GM18499 (cell line): ENCODE measurements around the gene SOX15.
A peak's percentile ranks its signal among the peaks of the same experiment; 100 is the strongest.
"Not testable (repeated sequence)": the region's sequence is repeated elsewhere in the genome, so short reads cannot be mapped to it uniquely, and the experiment has no call there.

ENCODE experiments used
- ATAC-seq: cut with Tn5 transposase; IDR thresholded peaks from one replicate; pipeline ENCODE4 v1.9.1; 2021; ENCODE audit warnings: moderate number of reproducible peaks; ENCODE audit not compliant: insufficient read depth, unreplicated experiment

Gene SOX15

DNA sequence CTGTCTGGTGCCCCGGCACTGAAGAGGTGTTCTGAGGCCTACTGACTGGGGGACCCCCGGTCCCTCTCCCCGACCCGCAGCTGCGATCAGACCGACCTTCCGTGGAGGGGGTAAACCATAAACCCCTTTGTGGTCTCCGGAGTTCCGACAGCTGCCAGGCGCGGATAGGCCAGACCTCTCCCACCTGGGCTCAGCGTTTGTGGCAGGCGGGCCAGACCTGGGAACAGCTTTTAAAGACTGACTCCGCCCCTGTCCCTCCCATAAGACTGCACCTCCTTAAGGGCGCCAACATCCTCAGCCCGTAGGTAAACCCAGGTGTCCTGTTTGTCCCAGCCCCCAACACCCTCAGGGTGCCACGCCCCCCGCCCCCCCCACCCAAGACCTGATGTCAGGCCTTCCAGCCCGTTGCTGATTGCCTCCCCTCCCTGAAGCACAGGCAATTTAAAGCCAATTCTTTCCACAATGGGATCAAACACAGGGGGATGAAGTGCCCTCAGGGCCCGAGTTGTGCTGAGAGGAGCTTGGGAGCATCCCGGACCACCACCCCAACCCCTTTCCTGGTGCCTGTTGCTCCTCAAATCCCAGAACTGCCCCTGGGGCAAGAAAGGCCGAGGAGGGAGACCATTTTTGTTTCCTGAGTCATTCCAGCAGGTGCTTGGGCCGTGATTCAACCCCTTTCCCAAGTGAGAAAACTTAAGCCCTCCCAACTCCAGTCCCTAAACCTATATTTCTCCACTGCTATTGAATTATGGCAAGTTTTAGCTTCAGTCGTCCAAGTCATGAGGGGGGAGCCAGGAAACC is at the start of gene SOX15:
Gene SOX15 (minus strand): TSS at position 204 of the 801 bp plus-strand sequence. CDS start 418 bp downstream, outside the sequence.
- ATAC-seq = no peak

DNA sequence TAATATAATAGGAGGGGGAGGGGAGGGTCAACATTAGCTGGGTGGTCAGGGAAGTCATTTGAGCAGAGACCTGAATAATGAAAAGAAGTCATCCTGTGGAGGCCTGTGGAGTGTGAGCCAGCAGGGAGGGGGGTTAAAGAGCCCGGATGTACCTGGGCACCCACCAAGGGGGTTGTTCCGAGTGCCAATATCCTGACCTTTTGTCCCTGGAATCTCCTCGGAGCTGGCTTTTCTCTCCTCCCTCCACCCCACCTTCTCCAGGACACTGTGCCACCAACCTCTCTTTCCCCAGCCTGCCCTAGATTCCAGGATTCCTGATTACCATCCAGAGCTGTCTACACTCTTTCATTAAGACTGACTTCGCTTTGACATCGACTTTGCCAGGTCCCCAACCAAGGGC is 46.3 kb upstream of the SOX15 start:
- no peak for ATAC-seq

DNA sequence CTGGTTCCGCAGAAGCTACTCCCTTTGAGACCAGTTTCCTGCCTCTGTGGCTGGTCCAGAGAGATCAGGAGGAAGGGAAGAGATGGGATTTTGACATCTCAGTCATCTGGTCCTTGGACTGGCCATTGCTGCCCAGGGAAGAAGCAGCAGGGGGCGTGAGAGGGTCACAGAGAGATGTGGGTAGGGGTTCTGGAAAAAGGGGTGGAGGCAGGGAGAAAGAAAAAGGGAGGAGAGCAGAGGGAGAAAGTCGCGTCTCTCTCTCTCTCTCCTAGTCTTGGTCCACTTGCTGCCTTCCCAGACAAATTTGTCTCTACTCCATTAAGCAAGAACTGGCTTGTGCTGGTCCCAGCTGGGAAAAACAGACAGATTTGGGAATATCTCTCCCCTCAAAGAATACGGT is 44.5 kb upstream of the SOX15 start:
- ATAC-seq = no peak

DNA sequence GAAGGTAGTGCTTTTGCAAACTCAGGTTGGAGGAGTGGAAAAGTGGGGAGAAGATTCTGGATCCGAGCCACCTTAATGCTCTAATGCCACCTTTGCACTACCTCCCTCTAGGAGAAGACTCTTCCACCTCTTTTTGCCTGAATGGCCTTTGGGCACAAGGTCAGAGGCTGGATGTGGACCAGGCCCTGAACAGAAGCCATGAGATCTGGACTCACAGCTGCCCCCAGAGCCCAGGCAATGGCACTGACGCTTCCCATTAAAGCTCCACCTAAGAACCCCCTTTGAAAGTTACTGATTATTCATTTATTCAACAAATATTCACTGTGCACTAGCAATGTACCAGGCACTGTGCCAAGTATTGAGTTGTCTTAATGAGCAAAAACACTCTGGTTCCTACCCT is 43.2 kb upstream of the SOX15 start:
- ATAC-seq = no peak

DNA sequence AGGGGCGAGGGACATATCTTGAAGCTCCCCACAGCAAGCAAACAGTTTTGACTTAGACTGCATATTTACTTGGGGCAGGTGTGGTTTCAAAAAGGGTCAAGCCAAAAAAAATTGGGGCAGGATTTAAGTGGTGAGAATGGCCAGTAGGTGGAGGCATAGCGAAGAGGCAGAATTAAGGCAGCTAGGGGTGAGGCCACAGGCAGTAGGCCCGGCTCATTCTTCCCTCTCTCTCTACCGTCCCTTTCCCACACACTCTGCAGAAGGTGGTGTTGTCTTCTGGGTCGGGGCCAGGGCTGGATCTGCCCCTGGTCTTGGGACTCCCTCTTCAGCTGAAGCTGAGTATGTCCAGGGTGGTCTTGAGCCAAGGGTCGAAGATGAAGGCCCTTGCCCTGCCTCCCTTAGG is 42.6 kb upstream of the SOX15 start:
- ATAC-seq = no peak

DNA sequence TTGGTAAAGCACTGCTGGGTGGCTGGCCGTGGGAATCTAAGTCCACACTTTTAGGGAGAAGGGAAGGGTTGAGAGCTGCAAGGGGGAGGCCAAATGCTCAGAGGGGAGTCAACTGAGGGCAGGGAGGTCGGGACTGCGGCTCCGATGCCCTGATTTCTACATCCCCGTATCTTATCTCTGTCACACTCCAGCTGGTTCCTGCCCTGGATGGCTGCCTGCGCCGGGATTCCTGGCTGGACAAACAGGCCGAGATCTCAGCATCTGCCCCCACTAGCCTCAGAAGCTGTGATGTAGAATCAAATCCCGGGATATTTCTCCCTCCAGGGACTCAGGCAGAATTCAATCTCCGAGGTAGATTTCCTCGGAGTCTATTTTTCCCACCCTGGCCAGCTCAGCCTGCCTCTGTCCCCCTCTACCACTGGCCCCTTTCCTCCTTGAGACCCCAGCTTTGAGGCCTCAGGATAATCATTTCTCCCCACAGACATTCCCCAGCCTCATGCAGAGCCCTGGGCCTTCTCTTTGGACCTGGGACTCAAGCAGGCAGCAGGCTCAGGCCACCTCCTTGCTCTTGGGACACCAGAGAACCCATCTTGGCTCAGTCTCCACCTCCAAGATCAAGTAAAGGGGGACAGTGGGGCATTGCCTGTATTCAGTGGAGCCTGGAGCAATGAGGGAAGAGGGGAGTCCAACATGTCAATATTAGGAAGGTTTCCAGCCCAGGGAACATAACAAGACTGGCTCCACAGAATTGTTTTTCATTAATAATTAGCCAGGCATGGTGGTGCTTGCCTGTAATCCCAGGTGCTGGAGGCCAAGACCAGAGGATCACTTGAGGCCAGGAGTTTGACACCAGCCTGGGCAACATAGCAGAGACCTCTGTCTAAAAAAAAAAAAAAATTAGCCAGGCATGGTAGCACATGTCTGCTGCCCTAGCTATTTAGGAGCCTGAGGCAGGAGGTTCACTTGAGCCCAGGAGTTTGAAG is 41.8 kb upstream of the SOX15 start:
- ATAC-seq = no peak

DNA sequence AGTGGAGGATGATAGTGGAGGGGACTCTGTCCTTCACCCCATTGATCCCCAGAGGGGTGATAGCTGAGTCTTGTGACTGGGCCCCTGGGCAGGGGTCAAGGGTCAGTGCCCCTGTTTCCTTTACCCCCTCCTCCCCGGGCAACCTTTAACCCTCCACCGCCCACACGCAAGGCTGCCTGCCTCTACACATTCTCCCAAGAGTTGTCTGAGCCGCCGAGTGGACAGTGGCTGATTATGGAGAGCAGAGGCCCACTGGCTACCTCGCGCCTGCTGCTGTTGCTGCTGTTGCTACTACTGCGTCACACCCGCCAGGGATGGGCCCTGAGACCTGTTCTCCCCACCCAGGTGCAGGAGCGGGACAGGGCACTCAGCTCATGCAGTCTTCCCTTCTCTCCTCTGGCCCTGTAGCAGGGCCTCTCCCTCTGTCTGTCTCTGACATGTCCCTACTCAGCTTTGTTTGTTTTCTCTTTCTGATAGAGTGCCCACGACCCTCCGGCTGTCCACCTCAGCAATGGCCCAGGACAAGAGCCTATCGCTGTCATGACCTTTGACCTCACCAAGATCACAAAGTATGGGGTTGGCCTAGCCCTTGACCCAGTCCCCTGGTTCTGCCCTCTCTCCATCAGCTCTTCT is 40.2 kb upstream of the SOX15 start, which contains the start of gene SHBG:
Gene SHBG (plus strand): TSS at position 197 of the 633 bp plus-strand sequence. CDS start 38 bp downstream, at position 235.
- ATAC-seq = no peak

DNA sequence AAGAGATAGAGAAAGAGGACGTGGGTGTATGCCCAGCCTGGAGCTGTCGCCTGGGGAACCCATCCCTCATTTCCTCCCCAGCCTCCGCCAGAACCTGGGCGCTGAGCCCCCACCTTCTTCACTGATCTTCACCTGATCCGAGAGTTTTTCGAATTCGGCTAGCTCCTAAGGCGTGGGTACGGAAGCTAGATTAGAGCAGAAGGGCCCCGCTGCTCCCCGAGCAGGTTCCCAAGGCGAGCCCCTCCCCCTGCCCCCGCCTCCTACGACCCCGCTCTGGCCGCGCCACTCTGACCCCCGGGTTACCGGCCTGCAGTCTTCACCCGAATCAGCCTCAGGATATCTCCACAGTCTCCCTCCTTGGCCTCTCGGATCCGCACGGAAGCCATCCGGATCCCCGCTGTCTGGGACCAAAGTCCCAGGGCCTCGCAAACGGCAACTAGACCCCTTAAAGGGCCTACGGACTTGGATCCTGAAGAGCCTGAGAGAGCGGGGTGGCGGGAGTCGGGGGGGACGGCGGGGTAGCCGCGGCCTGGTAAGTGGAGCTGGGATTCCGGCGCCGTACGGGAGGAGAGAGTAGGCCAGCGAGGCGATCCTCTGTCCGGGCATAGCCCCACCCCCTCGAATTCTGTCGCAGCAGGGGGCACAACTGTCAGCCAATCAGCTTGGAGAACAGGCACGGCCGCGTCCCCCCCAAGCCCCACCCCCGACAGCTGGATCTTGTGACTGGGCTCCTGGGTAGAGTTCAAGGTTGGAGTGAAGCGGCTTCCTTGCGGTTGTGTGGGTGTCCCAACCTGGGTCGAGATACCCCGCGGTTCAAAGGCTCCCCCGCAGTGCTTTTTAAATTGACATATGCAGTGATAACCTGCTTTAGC is 37.6 kb upstream of the SOX15 start, which contains the start of gene SAT2:
Gene SAT2 (minus strand): TSS at position 572 of the 872 bp plus-strand sequence. CDS start 186 bp downstream, at position 386.
- ATAC-seq = no peak

DNA sequence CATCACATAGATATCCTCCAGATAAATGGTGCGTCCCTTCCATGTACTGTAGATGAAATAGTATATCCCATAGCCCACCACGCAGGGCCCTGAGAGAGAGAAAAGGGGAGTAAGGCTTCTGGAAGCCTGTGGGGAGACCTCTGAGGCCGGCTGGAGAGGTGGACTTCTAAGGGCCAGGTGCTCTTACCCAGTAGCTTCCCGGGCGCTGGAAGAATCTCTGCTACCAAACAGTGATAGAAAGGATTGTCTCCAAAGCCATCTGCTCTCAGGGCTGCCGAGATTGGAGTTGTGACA is 37.0 kb upstream of the SOX15 start:
- ATAC-seq = no peak

DNA sequence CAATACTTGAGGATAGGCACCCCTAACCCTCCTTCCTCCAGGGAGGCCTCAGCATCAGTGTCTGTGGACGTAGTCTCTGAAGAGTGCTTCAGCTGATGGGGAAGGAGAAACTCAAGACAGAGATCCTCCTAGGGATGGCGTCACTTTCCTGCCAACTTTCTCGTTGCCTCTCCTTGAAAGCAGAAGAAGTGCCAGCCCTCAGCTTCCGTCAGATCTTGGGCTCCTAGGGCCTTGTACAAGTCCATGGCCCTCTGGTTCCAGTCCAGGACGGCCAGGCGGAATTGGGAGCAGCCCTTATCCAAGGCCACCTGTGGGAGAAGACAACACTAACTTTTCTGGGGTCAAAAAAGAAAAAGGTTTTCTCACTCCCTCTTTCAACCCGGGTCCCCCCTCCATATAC is 36.4 kb upstream of the SOX15 start:
- no peak for ATAC-seq

DNA sequence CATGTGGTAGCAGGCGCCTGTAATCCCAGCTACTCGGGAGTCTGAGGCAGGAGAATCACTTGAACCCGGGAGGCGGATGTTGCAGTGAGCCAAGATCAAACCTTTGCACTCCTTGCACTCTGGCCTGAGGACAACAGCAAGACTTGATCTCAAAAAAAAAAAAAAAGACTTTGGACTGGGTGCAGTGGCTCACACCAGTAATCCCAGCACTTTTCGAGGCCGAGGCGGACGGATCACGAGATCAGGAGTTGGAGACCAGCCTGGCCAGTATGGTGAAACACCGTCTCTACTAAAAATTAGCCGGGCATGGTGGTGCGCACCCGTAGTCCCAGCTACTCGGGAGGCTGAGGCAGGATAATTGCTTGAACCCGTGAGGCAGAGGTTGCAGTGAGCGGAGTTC is 35.9 kb upstream of the SOX15 start:
- ATAC-seq = not testable (repeated sequence)

DNA sequence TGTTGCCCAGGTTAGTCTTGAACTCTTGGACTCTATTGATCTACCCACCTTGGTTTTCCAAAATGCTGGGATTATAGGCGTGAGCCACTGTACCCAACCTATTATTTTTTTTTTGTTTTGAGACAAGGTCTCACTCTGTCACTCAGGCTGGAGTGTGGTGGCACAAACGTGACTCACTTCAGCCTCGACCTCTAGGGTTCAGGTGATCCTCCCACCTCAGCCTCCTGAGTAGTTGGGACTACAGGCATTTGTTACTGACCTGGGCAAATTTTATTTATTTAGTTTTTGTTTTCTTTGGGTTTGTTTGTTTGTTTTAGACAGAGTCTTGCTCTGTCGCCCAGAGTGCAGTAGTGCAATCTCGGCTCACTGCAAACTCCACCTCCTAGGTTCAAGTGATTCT is 33.8 kb upstream of the SOX15 start:
- ATAC-seq = no peak

DNA sequence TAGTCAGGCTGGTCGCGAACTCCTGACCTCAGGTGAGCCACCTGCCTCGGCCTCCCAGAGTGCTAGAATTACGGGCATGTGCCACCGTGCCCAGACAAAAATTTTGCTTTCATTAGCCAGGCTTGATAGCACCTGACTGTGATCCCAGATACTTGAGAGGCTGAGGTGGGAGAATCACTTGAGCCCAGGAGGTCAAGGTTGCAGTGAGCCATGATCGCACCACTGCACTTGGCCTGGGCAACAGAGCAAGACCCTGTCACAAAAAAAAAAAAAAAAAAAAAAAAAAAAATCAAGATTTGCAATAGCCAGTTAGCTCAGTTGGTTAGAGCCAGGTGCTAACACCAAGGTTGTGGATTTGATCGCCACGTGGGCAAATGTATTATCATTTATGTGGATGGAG is 30.9 kb upstream of the SOX15 start:
- no peak for ATAC-seq

DNA sequence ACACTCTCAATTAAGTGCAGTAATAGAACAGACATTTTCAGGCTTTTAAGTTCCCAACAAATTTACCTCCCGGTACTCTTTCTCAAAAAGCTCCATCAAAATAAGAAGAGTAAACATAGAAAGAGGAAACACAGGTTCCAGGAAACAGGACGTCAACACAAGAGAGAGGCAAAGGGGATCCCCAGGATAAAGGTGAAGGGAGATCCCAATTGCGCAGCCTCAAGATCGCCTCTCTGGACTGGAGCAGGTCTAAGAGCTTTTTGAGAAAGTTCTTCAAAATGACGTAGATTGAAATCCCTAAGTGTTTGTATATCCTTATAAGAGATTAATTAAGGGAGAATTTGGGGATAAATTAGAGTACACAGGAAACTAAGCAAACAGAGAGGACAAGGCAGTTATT is 28.7 kb upstream of the SOX15 start:
- ATAC-seq = no peak

DNA sequence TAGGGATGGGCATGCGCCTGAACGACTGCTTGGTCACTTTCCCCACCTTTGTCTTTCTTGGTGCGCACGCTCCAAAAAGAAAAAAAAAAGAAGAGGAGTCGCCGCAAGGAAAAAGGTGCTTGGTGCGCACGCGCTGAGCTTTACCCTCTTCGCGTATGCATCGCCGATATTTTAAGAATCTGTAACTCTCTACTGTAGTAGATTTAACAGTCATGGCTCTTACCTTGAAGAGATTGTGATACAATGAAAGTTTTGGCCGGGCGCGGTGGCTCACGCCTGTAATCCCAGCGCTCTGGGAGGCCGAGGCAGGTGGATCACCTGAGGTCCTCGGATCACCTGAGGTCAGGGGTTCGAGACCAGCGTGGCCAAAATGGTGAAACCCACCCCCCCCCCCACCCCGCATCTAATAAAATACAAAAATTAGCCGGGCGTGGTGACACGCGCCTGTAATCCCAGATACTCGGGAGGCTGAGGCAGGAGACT is 25.4 kb upstream of the SOX15 start:
- ATAC-seq = no peak

DNA sequence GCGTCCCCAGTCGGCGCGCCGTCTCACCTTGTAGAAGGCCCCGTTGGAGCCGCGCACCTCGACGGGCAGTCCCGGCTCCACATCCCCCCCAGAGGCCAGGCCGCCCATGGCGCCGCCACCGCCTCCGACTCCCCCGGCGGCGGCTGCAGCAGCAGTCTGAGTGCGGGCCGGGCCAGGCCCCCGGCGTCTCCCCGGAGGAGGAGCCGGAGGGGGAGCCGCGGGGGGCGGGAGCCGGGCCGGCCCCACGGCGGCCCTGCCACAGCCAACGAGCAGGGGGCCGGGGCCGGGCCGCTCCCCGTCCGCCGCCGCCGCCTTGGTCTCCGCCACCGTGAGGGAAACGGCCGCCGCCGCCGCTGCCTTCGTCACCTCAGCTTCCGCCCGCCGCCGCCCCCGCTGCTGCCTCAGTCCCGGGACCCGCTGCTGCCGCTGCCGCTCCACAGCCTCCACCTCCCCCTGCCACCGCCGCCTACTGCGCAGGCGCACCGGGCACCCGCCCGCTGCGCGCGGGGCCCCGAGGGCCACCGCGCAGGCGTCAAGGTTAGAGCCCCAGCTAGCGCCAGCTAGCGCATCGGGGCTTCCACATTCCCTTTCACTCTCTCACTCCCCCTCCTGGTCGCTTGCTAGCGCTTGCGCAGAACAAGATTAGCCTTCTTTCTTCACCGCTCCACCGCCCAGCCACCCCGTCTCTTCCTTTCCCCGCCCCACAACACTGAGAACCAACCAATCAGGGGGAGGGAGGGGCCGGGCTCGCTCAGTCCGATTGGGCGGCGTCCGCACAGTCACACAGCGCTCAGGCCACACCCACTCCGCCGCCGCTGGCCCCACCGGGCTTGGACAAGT is 24.8 kb upstream of the SOX15 start, which contains the start of gene FXR2:
Gene FXR2 (minus strand): TSS at position 473 of the 840 bp plus-strand sequence. CDS start 365 bp downstream, at position 108.
- ATAC-seq = peak; percentile 59

DNA sequence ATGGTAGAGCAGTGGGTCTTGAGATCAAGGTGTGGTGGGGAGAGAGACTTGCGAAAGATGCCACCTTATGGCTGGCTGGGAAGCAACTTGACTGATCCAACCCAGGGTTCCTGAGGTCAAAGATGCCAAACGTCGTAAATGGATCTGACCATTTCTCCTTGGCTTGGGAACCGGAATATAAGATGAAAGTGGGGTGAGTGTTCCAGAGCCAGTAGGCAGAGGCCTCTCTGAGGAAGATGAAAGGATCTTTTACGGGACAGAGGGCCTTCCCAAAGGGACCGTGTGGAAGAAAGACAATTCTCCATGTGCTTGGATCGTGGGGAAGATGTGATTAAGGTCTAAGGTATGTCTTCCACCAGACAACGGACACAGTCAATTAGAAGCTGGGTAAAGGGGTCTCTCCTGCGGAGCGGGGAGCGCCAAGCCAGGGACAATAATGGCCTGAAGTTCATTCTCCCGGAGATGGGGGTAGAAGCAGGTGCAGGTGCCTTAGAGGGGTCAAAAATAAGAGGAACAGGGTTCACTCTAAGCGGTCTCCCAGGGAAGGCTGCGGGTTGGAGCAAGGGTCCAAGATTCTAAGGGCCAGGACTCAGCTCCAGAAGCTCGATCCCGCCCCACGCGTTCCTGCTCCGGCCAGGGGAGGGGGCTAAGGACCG is 24.0 kb upstream of the SOX15 start:
- no peak for ATAC-seq

DNA sequence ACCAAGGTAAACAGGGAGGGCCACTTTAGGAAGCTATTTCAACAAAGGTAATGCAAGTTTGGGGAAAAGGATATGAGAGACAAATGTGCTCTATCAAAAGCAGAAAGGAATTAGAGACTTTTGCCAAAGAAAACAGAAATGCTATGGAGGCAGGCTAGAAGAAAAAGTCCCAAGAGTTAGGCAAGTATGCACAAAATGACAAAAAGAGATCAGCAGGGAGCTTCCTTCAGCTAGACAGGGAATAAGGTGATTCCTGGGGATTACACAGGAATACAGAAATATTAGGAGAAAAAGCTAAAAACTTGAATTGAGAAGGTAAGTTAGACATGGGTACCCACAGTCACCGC is 22.4 kb upstream of the SOX15 start:
- ATAC-seq = no peak
